ENCODE results near the gene STXBP2. TPM values are rescaled to one million over a fixed set of nuclear protein-coding genes. Genes with fewer than 3 reads are reported as not detected.
A peak's percentile ranks its signal among the peaks of the same experiment; 100 is the strongest.

STXBP2 gene
- total RNA-seq, 1 experiment from 2014 or later, result 94.4 TPM

DNA sequence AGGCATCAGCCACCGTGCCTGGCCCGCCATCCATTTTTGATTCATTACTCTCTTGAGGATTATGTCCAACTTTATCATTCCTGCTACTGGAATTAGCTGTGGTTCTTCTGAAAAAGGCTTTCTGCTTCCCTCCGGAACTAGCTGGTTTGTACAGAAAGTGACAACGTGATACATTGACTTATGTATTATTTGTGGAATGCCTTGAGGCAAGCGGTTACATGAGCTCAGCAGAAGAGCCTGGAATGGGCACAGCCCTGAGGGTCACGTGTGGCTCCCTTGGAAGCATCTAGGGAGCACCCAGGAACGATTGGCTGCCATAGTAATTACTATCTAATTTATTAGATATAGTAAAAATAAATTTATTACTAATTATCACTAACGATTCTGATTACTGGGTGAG is 17.5 kb downstream of the STXBP2 start:
- no peak overlapping the region for H3K27ac Mint-ChIP-seq (ENCODE audit: low read depth, unreplicated experiment)

DNA sequence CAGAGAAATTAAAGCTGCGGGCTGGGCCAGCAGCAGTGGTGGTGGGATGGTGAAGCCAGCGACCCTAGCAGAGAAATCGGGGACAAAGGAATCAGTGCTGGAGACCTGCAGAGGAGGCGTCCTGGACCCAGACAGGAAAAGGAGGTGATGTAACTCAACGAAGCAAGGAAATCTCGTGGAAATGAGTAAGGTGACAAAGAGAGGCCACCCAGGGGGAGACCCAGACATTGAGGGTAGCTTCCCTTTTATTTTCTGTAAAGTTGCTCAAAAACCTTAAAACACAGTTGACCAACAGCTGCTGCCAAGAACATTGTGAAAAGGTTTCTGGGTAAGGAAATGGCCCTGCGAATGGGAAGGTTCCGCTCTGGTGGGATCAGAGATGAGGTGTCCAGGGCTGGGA is 18.7 kb downstream of the STXBP2 start:
- POLR2A ChIA-PET, result interaction anchor here (1.2 kb wide), 1 partner anchor 18 kb away, joined by 4 read pairs; the partner anchor contains the start of gene STXBP2
- peaks cover 6% of the 10 kb centered on the region for H3K4me1 Mint-ChIP-seq (ENCODE audit: insufficient read depth, unreplicated experiment)

More for the DNA sequence above, 17.5 kb downstream of the STXBP2 start:
- ChIA-PET POLR2A (interaction anchor here (0.7 to 1.1 kb wide), 5 partner anchors 27 to 692 kb away, joined by 3 to 6 read pairs (median 3); no protein-coding TSS in a partner anchor), CTCF (interaction anchor here (0.6 to 6.4 kb wide), 9 partner anchors 9 to 866 kb away, joined by 3 to 31 read pairs (median 4); partner anchors contain the start of gene TRAPPC5)
- no peak for TF ChIP-seq CTCF (IDR thresholded peaks at IDR 0.05; ENCODE audit: unreplicated experiment)
- Mint-ChIP-seq H3K36me3 (ENCODE audit: insufficient read depth, unreplicated experiment) (no peaks in the 10 kb centered on the region), H3K9me3 (ENCODE audit: unreplicated experiment) (no peaks in the 10 kb centered on the region), H3K4me3 (ENCODE audit: unreplicated experiment) (no peak overlapping the region), H3K4me1 (ENCODE audit: insufficient read depth, unreplicated experiment) (peaks cover 6% of the 10 kb centered on the region), H3K27me3 (ENCODE audit: insufficient read depth, unreplicated experiment) (no peaks in the 10 kb centered on the region)
- intact Hi-C loops (cut with micrococcal nuclease), result no loop called here
- no peak for DNase-seq (ENCODE audit: unreplicated experiment)
- no TSS peak for BruUV-seq (replicated peaks)

GRCh38 chr19:7657131-7657751 is 20.3 kb downstream of the STXBP2 start:
- TF ChIP-seq CTCF (IDR thresholded peaks at IDR 0.05; ENCODE audit: unreplicated experiment), result no peak
- Mint-ChIP-seq H3K9me3 (ENCODE audit: unreplicated experiment) (no peaks in the 10 kb centered on the region), H3K36me3 (ENCODE audit: insufficient read depth, unreplicated experiment) (no peaks in the 10 kb centered on the region), H3K27me3 (ENCODE audit: insufficient read depth, unreplicated experiment) (peaks cover 8% of the 10 kb centered on the region), H3K27ac (ENCODE audit: low read depth, unreplicated experiment) (no peak overlapping the region), H3K4me1 (ENCODE audit: insufficient read depth, unreplicated experiment) (peaks cover 6% of the 10 kb centered on the region), H3K4me3 (ENCODE audit: unreplicated experiment) (no peak overlapping the region)
- peak; percentile 38 for DNase-seq (ENCODE audit: unreplicated experiment)
- ChIA-PET POLR2A (no interaction called here), CTCF (interaction anchor here (0.5 to 6.4 kb wide), 7 partner anchors 16 to 220 kb away, joined by 3 to 31 read pairs (median 3); partner anchors contain the start of gene TRAPPC5)
- intact Hi-C loops (cut with micrococcal nuclease), result no loop called here
- no TSS peak for BruUV-seq (replicated peaks)

More for the DNA sequence above, 18.7 kb downstream of the STXBP2 start:
- no peaks in the 10 kb centered on the region for H3K9me3 Mint-ChIP-seq (ENCODE audit: unreplicated experiment)
- H3K36me3 Mint-ChIP-seq (ENCODE audit: insufficient read depth, unreplicated experiment), result no peaks in the 10 kb centered on the region
- no TSS peak for BruUV-seq (replicated peaks)
- DNase-seq (ENCODE audit: unreplicated experiment), result no peak
- intact Hi-C loops (cut with micrococcal nuclease), result no loop called here
- H3K4me3 Mint-ChIP-seq (ENCODE audit: unreplicated experiment), result no peak overlapping the region
- no peaks in the 10 kb centered on the region for H3K27me3 Mint-ChIP-seq (ENCODE audit: insufficient read depth, unreplicated experiment)
- no peak overlapping the region for H3K27ac Mint-ChIP-seq (ENCODE audit: low read depth, unreplicated experiment)
- CTCF ChIA-PET, result interaction anchor here (0.6 to 6.4 kb wide), 5 partner anchors 11 to 302 kb away, joined by 3 to 31 read pairs (median 3); partner anchors contain the start of genes STXBP2 and TRAPPC5
- no peak for TF ChIP-seq CTCF (IDR thresholded peaks at IDR 0.05; ENCODE audit: unreplicated experiment)

DNA sequence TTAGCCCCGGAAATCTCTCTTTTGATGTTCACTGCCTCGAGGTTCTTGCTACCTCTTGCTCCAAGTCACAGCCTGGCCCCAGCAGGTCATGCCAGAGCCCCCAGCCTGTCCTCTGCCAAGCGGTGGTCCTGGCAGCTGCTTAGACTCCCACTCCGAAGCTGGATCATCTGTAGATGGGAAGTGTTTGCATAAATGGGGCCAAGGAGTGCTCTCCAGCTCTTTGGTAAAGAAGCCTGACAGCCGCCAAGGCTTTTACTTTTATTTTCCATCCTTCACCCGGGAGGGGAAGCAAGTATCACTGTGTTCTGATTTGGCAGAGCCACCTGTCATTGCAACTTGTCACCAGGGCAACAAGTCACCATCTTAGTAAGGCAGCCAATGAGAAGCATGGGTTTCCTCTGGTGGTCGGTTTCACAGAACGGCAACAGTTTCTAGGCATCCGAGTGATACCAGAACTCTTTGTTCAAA is 21.3 kb downstream of the STXBP2 start:
- BruUV-seq (replicated peaks), result no TSS peak
- no peak for TF ChIP-seq CTCF (IDR thresholded peaks at IDR 0.05; ENCODE audit: unreplicated experiment)
- no peaks in the 10 kb centered on the region for H3K9me3 Mint-ChIP-seq (ENCODE audit: unreplicated experiment)
- H3K4me1 Mint-ChIP-seq (ENCODE audit: insufficient read depth, unreplicated experiment), result peaks cover 6% of the 10 kb centered on the region
- H3K27me3 Mint-ChIP-seq (ENCODE audit: insufficient read depth, unreplicated experiment), result peaks cover 10% of the 10 kb centered on the region
- no peak for DNase-seq (ENCODE audit: unreplicated experiment)
- H3K4me3 Mint-ChIP-seq (ENCODE audit: unreplicated experiment), result no peak overlapping the region
- intact Hi-C loops (cut with micrococcal nuclease), result no loop called here
- CTCF ChIA-PET, result interaction anchor here (0.7 to 6.4 kb wide), 3 partner anchors 23 to 219 kb away, joined by 3 to 31 read pairs (median 3); partner anchors contain the start of gene TRAPPC5
- POLR2A ChIA-PET, result no interaction called here
- H3K27ac Mint-ChIP-seq (ENCODE audit: low read depth, unreplicated experiment), result no peak overlapping the region
- no peaks in the 10 kb centered on the region for H3K36me3 Mint-ChIP-seq (ENCODE audit: insufficient read depth, unreplicated experiment)

All from MCF 10A (cell line).